GM12874 (cell line): ENCODE results near the gene U2AF2.

Experiments
- CTCF ChIP-seq: IDR thresholded peaks from 2 replicates; pipeline ENCODE4 v1.5.1; 2011; ENCODE audit warnings: low read depth, mild to moderate bottlenecking, control low read depth, low read length, moderate library complexity; ENCODE audit not compliant: insufficient read depth

The U2AF2 gene

GRCh38 chr19:55651236-55651635 lies 3.6 kb upstream of the U2AF2 start:
- TF ChIP-seq CTCF, result no peak

GRCh38 chr19:55652311-55653128 lies 2.3 kb upstream of the U2AF2 start:
- TF ChIP-seq CTCF, result no peak

- peak; percentile 100 for TF ChIP-seq CTCF
Measured at GRCh38 chr19:55653651-55654322, 1.0 kb upstream of the U2AF2 start.

GRCh38 chr19:55654323-55654867 lies 440 bp upstream of the U2AF2 start:
- no peak for TF ChIP-seq CTCF

- no peak for TF ChIP-seq CTCF
Measured at GRCh38 chr19:55655648-55656040, 809 bp downstream of the U2AF2 start.

- no peak for TF ChIP-seq CTCF
Measured at GRCh38 chr19:55656552-55656951, 1.7 kb downstream of the U2AF2 start.

- no peak for TF ChIP-seq CTCF
Measured at GRCh38 chr19:55656988-55657747, 2.3 kb downstream of the U2AF2 start.
